IMR-90 (cell line): ENCODE results near the gene SAXO1. TPM values are rescaled to one million over a fixed set of nuclear protein-coding genes. Genes with fewer than 3 reads are reported as not detected.

Experiments used
- ATAC-seq: fragments of 200-7000 bp; cut with Tn5 transposase; 2 replicates; pipeline ENCODE4 v1.9.1; 2020; ENCODE audit warnings: low read depth, mild to moderate bottlenecking, moderate library complexity
- BruUV-seq: library from RNA; stranded (reverse); fragments of 400-500 nt; replicated peaks from 2 replicates; lab custom pipeline; 2021; lab: Mats Ljungman, UMichigan
- CTCF ChIA-PET: fragments of 300-600 bp; formaldehyde crosslinking; extraction: SDS; loops from one replicate; lab custom pipeline; 2021; ENCODE audit warnings: antibody characterized with exemption; lab: Yijun Ruan, JAX
- POLR2A ChIA-PET: fragments of 300-600 bp; sonication (Branson Sonifier 250); formaldehyde crosslinking; loops from one replicate; lab custom pipeline; 2022; ENCODE audit warnings: antibody characterized with exemption; ENCODE audit not compliant: unreplicated experiment; lab: Charles Lee
- DNase-seq: peaks from one replicate; pipeline ENCODE4 v3.0.0; 2013
- H2AFZ ChIP-seq: replicated peaks from 2 replicates; pipeline ENCODE3; 2013; ENCODE audit warnings: low read length, mild to moderate bottlenecking; ENCODE audit not compliant: poor library complexity
- H2AK5ac ChIP-seq: 2 replicates; pipeline ENCODE4 v1.6.1; 2013; ENCODE audit warnings: low read depth, low read length, inconsistent platforms
- H2AK9ac ChIP-seq: replicated peaks from 2 replicates; pipeline ENCODE3; 2013; ENCODE audit warnings: mild to moderate bottlenecking, low read depth, low read length, moderate library complexity; ENCODE audit not compliant: poor library complexity
- H2BK120ac ChIP-seq: 2 replicates; pipeline ENCODE4 v1.6.1; 2013; ENCODE audit warnings: low read depth, low read length, inconsistent platforms
- H2BK15ac ChIP-seq: 3 replicates; pipeline ENCODE4 v1.6.1; 2013; ENCODE audit warnings: low read depth, low read length, inconsistent platforms
- H2BK20ac ChIP-seq: 2 replicates; pipeline ENCODE4 v1.6.1; 2013; ENCODE audit warnings: low read depth, mild to moderate bottlenecking, inconsistent platforms, low read length, moderate library complexity
- H2BK5ac ChIP-seq: 2 replicates; pipeline ENCODE4 v1.6.1; 2013; ENCODE audit warnings: mild to moderate bottlenecking, low read depth, low read length, inconsistent platforms; ENCODE audit not compliant: poor library complexity, severe bottlenecking
- H3K14ac ChIP-seq: replicated peaks from 2 replicates; pipeline ENCODE4 v1.6.1; 2013; ENCODE audit warnings: low read depth, low read length, inconsistent platforms
- H3K18ac ChIP-seq: 2 replicates; pipeline ENCODE4 v1.6.1; 2013; ENCODE audit warnings: low read depth, low read length, control low read depth
- H3K23ac ChIP-seq: 2 replicates; pipeline ENCODE4 v1.6.1; 2013; ENCODE audit warnings: low read depth, low read length, inconsistent platforms
- H3K27ac ChIP-seq: 2 replicates; pipeline ENCODE4 v1.5.1; 2013; ENCODE audit warnings: mild to moderate bottlenecking, control low read depth, low read length; ENCODE audit not compliant: insufficient read depth
- H3K27me3 ChIP-seq: 2 replicates; pipeline ENCODE4 v1.6.1; 2013; ENCODE audit warnings: low read length; ENCODE audit not compliant: control insufficient read depth, insufficient read depth
- H3K36me3 ChIP-seq: 2 replicates; pipeline ENCODE4 v1.6.1; 2013; ENCODE audit warnings: low read length, mixed read lengths; ENCODE audit not compliant: control insufficient read depth, insufficient read depth
- H3K4ac ChIP-seq: 2 replicates; pipeline ENCODE4 v1.6.1; 2013; ENCODE audit warnings: low read depth, low read length, inconsistent platforms
- H3K4me1 ChIP-seq: 2 replicates; pipeline ENCODE4 v1.6.1; 2013; ENCODE audit warnings: low read length, mixed read lengths; ENCODE audit not compliant: control insufficient read depth, insufficient read depth
- H3K4me2 ChIP-seq: 2 replicates; pipeline ENCODE4 v1.6.1; 2013; ENCODE audit warnings: low read depth, mild to moderate bottlenecking, control low read depth, low read length, moderate library complexity
- H3K4me3 ChIP-seq: 2 replicates; pipeline ENCODE4 v1.5.1; 2013; ENCODE audit warnings: low read depth, mild to moderate bottlenecking, control low read depth, low read length, moderate library complexity; ENCODE audit not compliant: insufficient read depth
- H3K56ac ChIP-seq: 2 replicates; pipeline ENCODE4 v1.6.1; 2013; ENCODE audit warnings: low read length, inconsistent platforms; ENCODE audit not compliant: insufficient read depth; ENCODE audit errors: extremely low read depth
- H3K79me1 ChIP-seq, 2 experiments: 2 replicates each; pipeline ENCODE4 v1.6.1; 2013; ENCODE audit warnings: low read length in 2 of 2, inconsistent platforms in 1 of 2, low read depth in 1 of 2
- H3K9ac ChIP-seq: 2 replicates; pipeline ENCODE4 v1.6.1; 2013; ENCODE audit warnings: low read depth, low read length, control low read depth
- H3K9me1 ChIP-seq: 2 replicates; pipeline ENCODE4 v1.6.1; 2013; ENCODE audit warnings: low read length, inconsistent platforms; ENCODE audit not compliant: insufficient read depth
- H3K9me3 ChIP-seq: 2 replicates; pipeline ENCODE4 v1.6.1; 2013; ENCODE audit warnings: low read length; ENCODE audit not compliant: control insufficient read depth, insufficient read depth
- H4K20me1 ChIP-seq: 2 replicates; pipeline ENCODE4 v1.6.1; 2013; ENCODE audit warnings: low read length, inconsistent platforms; ENCODE audit not compliant: insufficient read depth
- H4K5ac ChIP-seq: 2 replicates; pipeline ENCODE4 v1.6.1; 2013; ENCODE audit warnings: mild to moderate bottlenecking, low read depth, low read length, control low read depth
- H4K8ac ChIP-seq, 2 experiments: 2 replicates each; pipeline ENCODE4 v1.6.1; 2013; ENCODE audit warnings: low read depth in 2 of 2, low read length in 2 of 2, control low read depth in 1 of 2, inconsistent platforms in 1 of 2
- H4K91ac ChIP-seq: 2 replicates; pipeline ENCODE4 v1.6.1; 2013; ENCODE audit warnings: low read depth, low read length, inconsistent platforms; ENCODE audit not compliant: insufficient read depth
- BHLHE40 ChIP-seq: fragments of 150-350 bp; IDR thresholded peaks from 2 replicates; pipeline ENCODE4 v1.6.1; 2016; ENCODE audit warnings: mild to moderate bottlenecking, low read depth, low read length
- CEBPB ChIP-seq: IDR thresholded peaks from 2 replicates; pipeline ENCODE4 v1.6.1; 2012; ENCODE audit warnings: low read depth, low read length, improper control_type of control experiment
- CHD1 ChIP-seq: IDR thresholded peaks from 2 replicates; pipeline ENCODE4 v1.6.1; 2012; ENCODE audit warnings: low read depth, low read length, improper control_type of control experiment
- FOS ChIP-seq: fragments of 150-350 bp; IDR thresholded peaks from 2 replicates; pipeline ENCODE4 v1.6.1; 2016; ENCODE audit warnings: low read depth, low read length
- MAFK ChIP-seq: IDR thresholded peaks from 2 replicates; pipeline ENCODE4 v1.6.1; 2012; ENCODE audit warnings: low read depth, low read length, improper control_type of control experiment
- MAZ ChIP-seq: IDR thresholded peaks from 2 replicates; pipeline ENCODE4 v1.6.1; 2012; ENCODE audit warnings: low read depth, mild to moderate bottlenecking, low read length, improper control_type of control experiment, moderate library complexity, borderline replicate concordance
- MXI1 ChIP-seq: IDR thresholded peaks from 2 replicates; pipeline ENCODE4 v1.6.1; 2012; ENCODE audit warnings: low read depth, mild to moderate bottlenecking, low read length, moderate library complexity, borderline replicate concordance
- NFE2L2 ChIP-seq: fragments of 150-350 bp; IDR thresholded peaks from 2 replicates; pipeline ENCODE4 v1.6.1; 2016; ENCODE audit warnings: low read depth, mild to moderate bottlenecking, low read length
- POLR2A ChIP-seq: IDR thresholded peaks from 2 replicates; pipeline ENCODE4 v1.6.1; 2012; ENCODE audit warnings: mild to moderate bottlenecking, low read depth, low read length
- RAD21 ChIP-seq: IDR thresholded peaks from 2 replicates; pipeline ENCODE4 v1.6.1; 2012; ENCODE audit warnings: low read length, improper control_type of control experiment
- RCOR1 ChIP-seq: IDR thresholded peaks from 2 replicates; pipeline ENCODE4 v1.6.1; 2012; ENCODE audit warnings: mild to moderate bottlenecking, low read length, improper control_type of control experiment; ENCODE audit not compliant: insufficient replicate concordance
- RFX5 ChIP-seq: IDR thresholded peaks from 2 replicates; pipeline ENCODE4 v1.8.0; 2012; ENCODE audit warnings: low read depth, mild to moderate bottlenecking, low read length, moderate library complexity
- SMC3 ChIP-seq: fragments of 150-350 bp; IDR thresholded peaks from 2 replicates; pipeline ENCODE4 v1.6.1; 2016; ENCODE audit warnings: low read depth, mild to moderate bottlenecking, antibody characterized with exemption, low read length, moderate library complexity
- WGBS, 2 experiments: methylation state at CpG; one replicate each; pipeline versions ENCODE4 v1.1.5 to v1.1.7; 2013; ENCODE audit warnings: missing lambda C conversion rate in 2 of 2; ENCODE audit not compliant: insufficient read length in 1 of 2; ENCODE audit errors: extremely low coverage in 2 of 2; 5-methylcytosine and 5-hydroxymethylcytosine counted together
- dilution Hi-C: fragments of 300-500 bp; cut with HindIII; formaldehyde crosslinking; loops from one replicate; pipeline ENCODE4 v1.14.3; 2018; ENCODE audit warnings: low sequenced_read_pairs; ENCODE audit not compliant: unreplicated experiment
- in situ Hi-C: fragments of 300-500 bp; cut with MboI; formaldehyde crosslinking; loops from 3 replicates; pipeline ENCODE4 v1.14.3; 2019; ENCODE audit warnings: low sequenced_read_pairs, inconsistent platforms, mixed read lengths
- intact Hi-C: fragments of 100-400 bp; cut with micrococcal nuclease; formaldehyde crosslinking; loops from 2 replicates; pipeline ENCODE4 v1.10.0; 2022
- polyA plus RNA-seq, 3 experiments: library from polyadenylated mRNA; depleted of rRNA; stranded (reverse); fragments of >200 nt; gene quantifications; 2 replicates each; pipeline ENCODE4 v1.2.3, GENCODE V29; 2012; ENCODE audit warnings: low replicate concordance in 1 of 3
- total RNA-seq: library from RNA; depleted of rRNA; stranded (reverse); fragments of >200 nt; gene quantifications from 2 replicates; pipeline ENCODE4 v1.2.3, GENCODE V29; 2012
- TF ChIP-seq, protein P1 (sequence below): fragments of 150-350 bp; IDR thresholded peaks from 2 replicates; pipeline ENCODE4 v1.6.1; 2017; ENCODE audit warnings: mild to moderate bottlenecking, antibody characterized with exemption, low read length, low read depth
- TF ChIP-seq, protein P2 (sequence below): conservative IDR thresholded peaks from 2 replicates; pipeline ENCODE4 v1.5.1; 2012; ENCODE audit warnings: mild to moderate bottlenecking, low read depth, low read length, improper control_type of control experiment
- TF ChIP-seq, protein P3 (sequence below): fragments of 150-350 bp; IDR thresholded peaks from 2 replicates; pipeline ENCODE4 v1.6.1; 2016; ENCODE audit warnings: low read depth, mild to moderate bottlenecking, low read length, moderate library complexity, borderline replicate concordance

SAXO1 gene
- total and polyA plus RNA-seq, 2 of the 4 experiments (the other 2 are of a cell fraction) = not detected

DNA sequence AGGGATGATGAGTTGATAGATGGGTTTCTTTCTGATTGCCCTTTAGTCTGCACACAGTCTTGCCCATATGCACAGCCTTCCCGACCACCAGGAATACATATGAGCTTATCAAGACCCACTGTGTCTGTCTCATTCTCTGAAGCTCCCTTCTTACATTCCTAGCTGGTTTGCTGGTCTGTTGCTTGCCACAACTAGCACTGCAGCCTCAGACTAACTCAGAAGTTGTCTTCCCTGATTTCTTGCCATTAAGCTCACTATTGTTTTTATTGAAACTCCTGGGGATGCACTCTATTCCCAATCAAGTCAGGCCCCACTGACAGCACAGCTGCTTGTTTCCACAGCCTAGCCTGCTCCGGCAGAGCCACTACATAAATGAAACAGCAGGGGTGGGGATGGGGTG lies 97.5 kb downstream of the SAXO1 start:
- CTCF ChIA-PET = interaction anchor here (1.1 kb wide), 1 partner anchor 9 kb away, joined by 3 read pairs; no protein-coding TSS in a partner anchor
- intact Hi-C loops = no loop called here
- in situ Hi-C loops = no loop called here
- H3K14ac ChIP-seq = no peak overlapping the region; the same call in 1 of the 2 replicates
- no peaks in the 10 kb centered on the region for H3K79me1 ChIP-seq
- H3K36me3 ChIP-seq = no peaks in the 10 kb centered on the region
- no peaks in the 10 kb centered on the region for H3K4me1 ChIP-seq
- H3K27ac ChIP-seq = no peak overlapping the region
- no TSS peak for BruUV-seq
- no peak overlapping the region for H3K18ac ChIP-seq
- TF ChIP-seq MAFK = no peak
- TF ChIP-seq, protein P1, sequence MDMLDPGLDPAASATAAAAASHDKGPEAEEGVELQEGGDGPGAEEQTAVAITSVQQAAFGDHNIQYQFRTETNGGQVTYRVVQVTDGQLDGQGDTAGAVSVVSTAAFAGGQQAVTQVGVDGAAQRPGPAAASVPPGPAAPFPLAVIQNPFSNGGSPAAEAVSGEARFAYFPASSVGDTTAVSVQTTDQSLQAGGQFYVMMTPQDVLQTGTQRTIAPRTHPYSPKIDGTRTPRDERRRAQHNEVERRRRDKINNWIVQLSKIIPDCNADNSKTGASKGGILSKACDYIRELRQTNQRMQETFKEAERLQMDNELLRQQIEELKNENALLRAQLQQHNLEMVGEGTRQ = no peak
- TF ChIP-seq, protein P2, sequence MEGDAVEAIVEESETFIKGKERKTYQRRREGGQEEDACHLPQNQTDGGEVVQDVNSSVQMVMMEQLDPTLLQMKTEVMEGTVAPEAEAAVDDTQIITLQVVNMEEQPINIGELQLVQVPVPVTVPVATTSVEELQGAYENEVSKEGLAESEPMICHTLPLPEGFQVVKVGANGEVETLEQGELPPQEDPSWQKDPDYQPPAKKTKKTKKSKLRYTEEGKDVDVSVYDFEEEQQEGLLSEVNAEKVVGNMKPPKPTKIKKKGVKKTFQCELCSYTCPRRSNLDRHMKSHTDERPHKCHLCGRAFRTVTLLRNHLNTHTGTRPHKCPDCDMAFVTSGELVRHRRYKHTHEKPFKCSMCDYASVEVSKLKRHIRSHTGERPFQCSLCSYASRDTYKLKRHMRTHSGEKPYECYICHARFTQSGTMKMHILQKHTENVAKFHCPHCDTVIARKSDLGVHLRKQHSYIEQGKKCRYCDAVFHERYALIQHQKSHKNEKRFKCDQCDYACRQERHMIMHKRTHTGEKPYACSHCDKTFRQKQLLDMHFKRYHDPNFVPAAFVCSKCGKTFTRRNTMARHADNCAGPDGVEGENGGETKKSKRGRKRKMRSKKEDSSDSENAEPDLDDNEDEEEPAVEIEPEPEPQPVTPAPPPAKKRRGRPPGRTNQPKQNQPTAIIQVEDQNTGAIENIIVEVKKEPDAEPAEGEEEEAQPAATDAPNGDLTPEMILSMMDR = no peak
- no peak for TF ChIP-seq CEBPB
- no peak for TF ChIP-seq BHLHE40
- TF ChIP-seq MXI1 = no peak
- no peak for TF ChIP-seq RFX5
- no peak for TF ChIP-seq MAZ
- no peak for TF ChIP-seq POLR2A
- no peak for TF ChIP-seq SMC3
- no peak for TF ChIP-seq FOS
- TF ChIP-seq CHD1 = no peak
- TF ChIP-seq RAD21 = no peak
- no peak for TF ChIP-seq RCOR1
- TF ChIP-seq, protein P3, sequence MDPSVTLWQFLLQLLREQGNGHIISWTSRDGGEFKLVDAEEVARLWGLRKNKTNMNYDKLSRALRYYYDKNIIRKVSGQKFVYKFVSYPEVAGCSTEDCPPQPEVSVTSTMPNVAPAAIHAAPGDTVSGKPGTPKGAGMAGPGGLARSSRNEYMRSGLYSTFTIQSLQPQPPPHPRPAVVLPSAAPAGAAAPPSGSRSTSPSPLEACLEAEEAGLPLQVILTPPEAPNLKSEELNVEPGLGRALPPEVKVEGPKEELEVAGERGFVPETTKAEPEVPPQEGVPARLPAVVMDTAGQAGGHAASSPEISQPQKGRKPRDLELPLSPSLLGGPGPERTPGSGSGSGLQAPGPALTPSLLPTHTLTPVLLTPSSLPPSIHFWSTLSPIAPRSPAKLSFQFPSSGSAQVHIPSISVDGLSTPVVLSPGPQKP = no peak
- TF ChIP-seq NFE2L2 = no peak
- H2AK9ac ChIP-seq = no peak overlapping the region
- no peaks in the 10 kb centered on the region for H3K9me1 ChIP-seq
- no peak overlapping the region for H4K5ac ChIP-seq
- H2AFZ ChIP-seq = no peak overlapping the region
- H3K23ac ChIP-seq = no peak overlapping the region
- no peak overlapping the region for H2AK5ac ChIP-seq
- peak; percentile 57 for DNase-seq
- H2BK120ac ChIP-seq = no peak overlapping the region
- H3K27me3 ChIP-seq = peaks cover 14% of the 10 kb centered on the region
- no peak overlapping the region for H3K4me2 ChIP-seq
- H3K4ac ChIP-seq = no peak overlapping the region
- no peak overlapping the region for H3K9ac ChIP-seq
- H2BK20ac ChIP-seq = no peak overlapping the region
- no peak overlapping the region for H2BK5ac ChIP-seq
- H3K9me3 ChIP-seq = no peaks in the 10 kb centered on the region
- H2BK15ac ChIP-seq = no peak overlapping the region
- WGBS, 2 experiments = 67% methylated on average over 1 of the region's 2 CpGs; no CpG with 5 or more reads in 1 of the 2 experiments
- dilution Hi-C loops = no loop called here
- no peak overlapping the region for H3K56ac ChIP-seq
- H4K20me1 ChIP-seq = no peaks in the 10 kb centered on the region
- POLR2A ChIA-PET = no interaction called here
- no peak overlapping the region for H3K4me3 ChIP-seq
- ATAC-seq = peak; percentile 35; the same call in 1 of the 2 replicates
- H4K8ac ChIP-seq = no peak overlapping the region
- H4K91ac ChIP-seq = no peak overlapping the region
